T47D (cell line): ENCODE results near the gene RHOU.

Experiments used
- DNase-seq, 2 experiments: peaks; one replicate each; pipeline versions ENCODE4 v3.0.0 to v3.0.0-alpha.2; 2011 to 2012; ENCODE audit warnings: low read depth in 1 of 2, low spot score in 1 of 2
- JUND ChIP-seq: IDR thresholded peaks from 2 replicates; pipeline ENCODE4 v1.6.1; 2012; ENCODE audit warnings: low read depth
- in situ Hi-C: cut with HindIII; loops from 2 replicates; pipeline ENCODE4 v1.10.0; 2016; ENCODE audit warnings: low sequenced_read_pairs, low pct_unique_long_range_greater_than_20kb

The RHOU gene

GRCh38 chr1:228743405-228743804, 8.1 kb downstream of the RHOU start:
- no peak for DNase-seq
- TF ChIP-seq JUND: no peak
- in situ Hi-C loops: no loop called here

- TF ChIP-seq JUND: no peak
- DNase-seq: no peak
- in situ Hi-C loops: no loop called here
These were observed 9.1 kb downstream of the RHOU start for GRCh38 chr1:228744356-228744755.

- DNase-seq: no peak
- in situ Hi-C loops: no loop called here
- no peak for TF ChIP-seq JUND
These were observed 9.6 kb downstream of the RHOU start for GRCh38 chr1:228744918-228745317.

- DNase-seq: no peak
- in situ Hi-C loops: no loop called here
- no peak for TF ChIP-seq JUND
These were observed 10.2 kb downstream of the RHOU start for GRCh38 chr1:228745497-228745896.

- in situ Hi-C loops: no loop called here
- TF ChIP-seq JUND: no peak
- DNase-seq: no peak
These were observed 12.1 kb downstream of the RHOU start for GRCh38 chr1:228747301-228747935.

GRCh38 chr1:228748029-228748428, 12.8 kb downstream of the RHOU start:
- DNase-seq: no peak
- in situ Hi-C loops: no loop called here
- no peak for TF ChIP-seq JUND

- no peak for TF ChIP-seq JUND
- in situ Hi-C loops: no loop called here
- no peak for DNase-seq
These were observed 13.2 kb downstream of the RHOU start for GRCh38 chr1:228748431-228748830.

- DNase-seq: no peak
- in situ Hi-C loops: no loop called here
- no peak for TF ChIP-seq JUND
These were observed 14.5 kb downstream of the RHOU start for GRCh38 chr1:228749765-228750164.

GRCh38 chr1:228750915-228751314, 15.6 kb downstream of the RHOU start:
- no peak for DNase-seq
- in situ Hi-C loops: no loop called here
- TF ChIP-seq JUND: no peak

- no peak for TF ChIP-seq JUND
- in situ Hi-C loops: no loop called here
- no peak for DNase-seq
These were observed 16.2 kb downstream of the RHOU start for GRCh38 chr1:228751360-228752098.

GRCh38 chr1:228752258-228752657, 17.0 kb downstream of the RHOU start:
- TF ChIP-seq JUND: no peak
- in situ Hi-C loops: no loop called here
- no peak for DNase-seq

GRCh38 chr1:228752675-228753265, 17.5 kb downstream of the RHOU start:
- in situ Hi-C loops: no loop called here
- no peak for TF ChIP-seq JUND
- DNase-seq: no peak

GRCh38 chr1:228753287-228753686, 18.0 kb downstream of the RHOU start:
- no peak for TF ChIP-seq JUND
- DNase-seq: no peak
- in situ Hi-C loops: no loop called here
